Right lobe of liver (tissue), 6 donors: ENCODE data around the gene VWA7. TPM values are rescaled to one million over a fixed set of nuclear protein-coding genes. Genes with fewer than 3 reads are reported as not detected.

Experiments
- ATAC-seq, 4 donors: fragments of 200-7000 bp; cut with Tn5 transposase; one replicate each; pipeline ENCODE4 v1.9.1; 2020; ENCODE audit warnings: mild to moderate bottlenecking in 4 of 4, moderate library complexity in 4 of 4
- DNase-seq, 3 donors: peaks; one replicate each; pipeline ENCODE4 v3.0.0-alpha.2; 2020
- H3K27ac ChIP-seq, 3 donors: fragments of 200-600 bp; one replicate each; pipeline ENCODE4 v1.8.0; 2022
- H3K27me3 ChIP-seq, 2 donors: fragments of 200-600 bp; one replicate each; pipeline ENCODE4 v1.8.0; 2022
- H3K36me3 ChIP-seq, 4 donors: fragments of 200-600 bp; sonication (generic) in 1 of 4; one replicate each; pipeline versions ENCODE4 v1.5.1 to v1.8.0; 2017 to 2022; ENCODE audit warnings: control low read depth in 1 of 4
- H3K4me1 ChIP-seq, 4 donors: fragments of 200-600 bp; sonication (generic) in 1 of 4; one replicate each; pipeline versions ENCODE4 v1.5.1 to v1.8.0; 2017 to 2022; ENCODE audit warnings: control low read depth in 1 of 4
- H3K4me3 ChIP-seq, 3 donors: fragments of 200-600 bp; one replicate each; pipeline ENCODE4 v1.8.0; 2022
- H3K9me3 ChIP-seq, 4 donors: fragments of 200-600 bp; sonication (generic) in 1 of 4; one replicate each; pipeline versions ENCODE4 v1.5.1 to v1.8.0; 2017 to 2022; ENCODE audit warnings: control low read depth in 1 of 4
- CTCF ChIP-seq, 4 donors: fragments of 200-600 bp in 3 of 4; fragments of 450-650 bp in 1 of 4; IDR thresholded peaks; one replicate each; pipeline versions ENCODE4 v1.5.1 to v1.8.0; 2016 to 2022; ENCODE audit warnings: antibody characterized with exemption in 4 of 4, mild to moderate bottlenecking in 2 of 4
- POLR2A ChIP-seq: fragments of 450-650 bp; IDR thresholded peaks from one replicate; pipeline ENCODE4 v1.6.1; 2017; ENCODE audit warnings: antibody characterized with exemption, mild to moderate bottlenecking
- WGBS: methylation state at CpG from one replicate; pipeline ENCODE4 v1.1.6; 2018; ENCODE audit warnings: low coverage, low lambda C conversion rate; ENCODE audit not compliant: insufficient coverage; ENCODE audit errors: missing lambda C conversion rate; 5-methylcytosine and 5-hydroxymethylcytosine counted together
- intact Hi-C, 2 donors: fragments of 100-400 bp; cut with DNase I; formaldehyde crosslinking; loops; one replicate each; pipeline versions ENCODE4 v1.11.2 to v1.14.1; 2022
- total RNA-seq, 6 experiments: library from RNA; depleted of rRNA in 2 of 6; stranded (reverse); fragments of >200 nt in 2 of 6; fragmentation: NEBNext Ultra II Directional in 3 of 6; extraction: Animal tissue kit (Norgen Biotek cat#: 25700) in 3 of 6; gene quantifications; one replicate each; pipeline versions ENCODE4 v1.1.0 to v1.2.4, GENCODE V29; 2016 to 2023
- donor health status: DM: no; HTN: yes; CAD: no.
- donor health status: DM: no; HTN: no; CAD: no.
- donor health status: DM: no; HTN: no; CAD: no.
- donor health status: DM: no; HTN: yes; CAD: no.
- donor health status: DM: no; HTN: yes; CAD: no.

The VWA7 gene
- total RNA-seq, 6 experiments from 2014 or later, result 1.2 to 5.2 (median 2.7) TPM

GRCh38 chr6:31737315-31737990, 39.7 kb downstream of the VWA7 start:
- no peak for TF ChIP-seq CTCF (IDR thresholded peaks at IDR 0.05)
- no peak for TF ChIP-seq POLR2A
- DNase-seq (no peak), ATAC-seq (no peak)
- H3K27ac ChIP-seq, result peak overlapping the region; percentile 87 to 97 (median 93)
- intact Hi-C loops, result no loop called here
- H3K36me3 ChIP-seq, result peaks cover 5 to 16% (median 11%) of the 10 kb centered on the region in 4 donors
- H3K4me1 ChIP-seq, result peaks cover 0 to 42% (median 5%) of the 10 kb centered on the region in 4 donors
- H3K4me3 ChIP-seq, result peak overlapping the region in 1 of 3 donors; percentile 74
- no peaks in the 10 kb centered on the region for H3K27me3 ChIP-seq
- 24% methylated on average over 7 of the region's 7 CpGs for WGBS
- no peaks in the 10 kb centered on the region for H3K9me3 ChIP-seq

DNA sequence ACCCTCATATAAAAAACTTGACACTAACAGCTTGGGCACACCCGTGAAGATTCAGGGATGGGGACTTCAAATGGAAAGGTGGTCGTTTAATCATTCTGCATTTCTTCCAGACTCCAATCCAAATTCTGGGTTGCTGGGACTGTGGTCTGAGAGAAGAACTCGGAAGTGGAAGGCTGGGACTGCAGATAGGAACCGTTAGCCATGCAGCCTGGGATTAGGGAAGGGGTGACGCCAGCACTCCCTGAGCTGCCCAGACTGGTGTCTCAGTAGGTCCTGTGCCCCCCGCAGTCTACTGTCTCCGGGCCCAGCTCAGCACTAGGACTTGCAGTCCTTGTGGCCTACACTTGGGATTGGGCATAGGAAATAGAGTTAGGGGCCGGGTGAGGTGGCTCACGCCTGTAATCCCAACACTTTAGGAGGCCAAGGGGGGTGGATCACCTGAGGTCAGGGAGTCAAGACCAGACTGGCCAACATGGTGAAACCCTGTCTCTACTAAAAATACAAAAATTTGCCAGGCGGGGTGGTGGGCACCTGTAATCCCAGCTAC, 40.3 kb downstream of the VWA7 start:
- TF ChIP-seq CTCF (IDR thresholded peaks at IDR 0.05), result no peak
- TF ChIP-seq POLR2A, result no peak
- intact Hi-C loops, result no loop called here
- WGBS, result 37% methylated on average over 7 of the region's 10 CpGs
- Histone ChIP-seq H3K4me1 (peaks cover 0 to 42% (median 5%) of the 10 kb centered on the region in 4 donors), H3K27me3 (no peaks in the 10 kb centered on the region), H3K36me3 (peaks cover 8 to 22% (median 14%) of the 10 kb centered on the region in 4 donors), H3K27ac (peak overlapping the region; percentile 87 to 97 (median 93)), H3K9me3 (no peaks in the 10 kb centered on the region), H3K4me3 (peak overlapping the region; percentile 58 to 74 (median 71))
- no peak for ATAC-seq
- DNase-seq, result peak in 1 of 3 donors; percentile 33

- peak; percentile 42 to 61 (median 54) for ATAC-seq
Measured at GRCh38 chr6:31736021-31736767, 40.9 kb downstream of the VWA7 start, which contains the start of gene CLIC1. Gene CLIC1, minus strand, starts transcription at chr6:31736530. Its CDS starts 230 bp downstream, at chr6:31736300.

More at GRCh38 chr6:31736021-31736767, 40.9 kb downstream of the VWA7 start, which contains the start of gene CLIC1:
- H3K4me1 ChIP-seq, result peaks cover 0 to 42% (median 5%) of the 10 kb centered on the region in 4 donors
- H3K27me3 ChIP-seq, result no peaks in the 10 kb centered on the region
- peaks cover 8 to 29% (median 15%) of the 10 kb centered on the region in 4 donors for H3K36me3 ChIP-seq
- peak; percentile 85 to 89 (median 88) for DNase-seq
- peak within 1 kb of the TSS; percentile 58 to 74 (median 71) for H3K4me3 ChIP-seq
- no peak for TF ChIP-seq CTCF (IDR thresholded peaks at IDR 0.05)
- peak; percentile 90 for TF ChIP-seq POLR2A
- no peaks in the 10 kb centered on the region for H3K9me3 ChIP-seq
- 0% methylated on average over 12 of the region's 24 CpGs for WGBS
- intact Hi-C loops, result no loop called here
- H3K27ac ChIP-seq, result peak within 1 kb of the TSS; percentile 87 to 97 (median 93)
